Keratinocyte (primary cell): Measurements from ENCODE around the gene GPC3. TPM values are rescaled to one million over a fixed set of nuclear protein-coding genes. Genes with fewer than 3 reads are reported as not detected.

ENCODE experiments used
- DNase-seq: peaks from one replicate; pipeline ENCODE4 v3.0.0-alpha.2; 2011; ENCODE audit warnings: low read depth, missing footprints, low spot score
- FAIRE-seq: peaks from 2 replicates; lab custom pipeline; 2011; peaks lifted over from hg19 to GRCh38; lab: Jason Lieb, UNC
- H2AFZ ChIP-seq: 2 replicates; pipeline ENCODE4 v1.6.0; 2012; ENCODE audit warnings: low read length, control low read depth, inconsistent platforms; ENCODE audit not compliant: control insufficient read depth
- H3K27ac ChIP-seq: 2 replicates; pipeline ENCODE4 v1.5.1; 2011; ENCODE audit warnings: low read length; ENCODE audit not compliant: control insufficient read depth, insufficient read depth
- H3K27me3 ChIP-seq: 3 replicates; pipeline ENCODE4 v1.6.0; 2011; ENCODE audit warnings: low read length; ENCODE audit not compliant: control insufficient read depth, insufficient read depth; ENCODE audit errors: extremely low read depth
- H3K36me3 ChIP-seq, 2 experiments: 2 replicates in 1 of 2; 3 replicates in 1 of 2; pipeline ENCODE4 v1.5.1; 2011; ENCODE audit warnings: low read length in 2 of 2, mild to moderate bottlenecking in 1 of 2; ENCODE audit not compliant: control insufficient read depth in 2 of 2, insufficient read depth in 2 of 2; ENCODE audit errors: extremely low read depth in 1 of 2
- H3K4me1 ChIP-seq: 3 replicates; pipeline ENCODE4 v1.5.1; 2011; ENCODE audit warnings: low read length; ENCODE audit not compliant: control insufficient read depth, insufficient read depth; ENCODE audit errors: extremely low read depth
- H3K4me2 ChIP-seq: 3 replicates; pipeline ENCODE4 v1.6.0; 2011; ENCODE audit warnings: low read depth, low read length; ENCODE audit not compliant: control insufficient read depth, insufficient read depth; ENCODE audit errors: extremely low read depth
- H3K4me3 ChIP-seq, 3 experiments: fragments of 200-600 bp in 1 of 3; sonication (generic) in 1 of 3; 2 replicates in 2 of 3; 3 replicates in 1 of 3; pipeline ENCODE4 v1.5.1; 2011 to 2016; ENCODE audit warnings: low read length in 3 of 3, mild to moderate bottlenecking in 3 of 3, control low read depth in 2 of 3, inconsistent platforms in 1 of 3, low read depth in 1 of 3, mixed read lengths in 1 of 3, mixed run types in 1 of 3, moderate library complexity in 1 of 3; ENCODE audit not compliant: control insufficient read depth in 2 of 3, insufficient read depth in 2 of 3; ENCODE audit errors: extremely low read depth in 1 of 3
- H3K79me2 ChIP-seq: 2 replicates; pipeline ENCODE4 v1.6.0; 2012; ENCODE audit warnings: low read length; ENCODE audit not compliant: control insufficient read depth, insufficient read depth
- H3K9ac ChIP-seq: 3 replicates; pipeline ENCODE4 v1.6.0; 2011; ENCODE audit warnings: low read length; ENCODE audit not compliant: control insufficient read depth, insufficient read depth; ENCODE audit errors: extremely low read depth
- H3K9me1 ChIP-seq: 3 replicates; pipeline ENCODE4 v1.6.0; 2011; ENCODE audit warnings: low read length; ENCODE audit not compliant: control insufficient read depth, insufficient read depth; ENCODE audit errors: extremely low read depth
- H3K9me3 ChIP-seq: 2 replicates; pipeline ENCODE4 v1.5.1; 2012; ENCODE audit warnings: low read depth, low read length; ENCODE audit not compliant: control insufficient read depth
- H4K20me1 ChIP-seq: 3 replicates; pipeline ENCODE4 v1.6.0; 2011; ENCODE audit warnings: low read length; ENCODE audit not compliant: control insufficient read depth, insufficient read depth; ENCODE audit errors: extremely low read depth
- CTCF ChIP-seq, 3 experiments: IDR thresholded peaks in 1 of 3; conservative IDR thresholded peaks in 1 of 3; optimal IDR thresholded peaks in 1 of 3; 2 replicates in 2 of 3; 3 replicates in 1 of 3; pipeline versions ENCODE3 to v1.5.1; 2011; ENCODE audit warnings: low read length in 3 of 3, mild to moderate bottlenecking in 3 of 3, moderate library complexity in 2 of 3, control low read depth in 1 of 3, inconsistent platforms in 1 of 3; ENCODE audit not compliant: insufficient read depth in 2 of 3; ENCODE audit errors: extremely low read depth in 1 of 3
- EZH2 ChIP-seq: IDR thresholded peaks from one replicate; pipeline ENCODE4 v1.6.1; 2012; ENCODE audit warnings: inconsistent platforms, mild to moderate bottlenecking, low read length, moderate library complexity
- dilution Hi-C: fragments of 300-500 bp; cut with MboI; formaldehyde crosslinking; loops from one replicate; pipeline ENCODE4 v1.7.0; 2020; ENCODE audit warnings: low sequenced_read_pairs; ENCODE audit not compliant: extremely low pct_ligation_motif_present
- polyA plus RNA-seq, 5 experiments: library from polyadenylated mRNA; depleted of rRNA in 3 of 5; stranded (reverse) in 3 of 5; stranded (forward) in 1 of 5; unstranded in 1 of 5; fragments of >200 nt; gene quantifications; 1 replicate in 1 of 5; 2 replicates in 3 of 5; 3 replicates in 1 of 5; pipeline versions ENCODE4 v1.2.1 to v1.2.3, GENCODE V29; 2011 to 2012; ENCODE audit warnings: missing spikeins in 2 of 5, low read depth in 1 of 5, low replicate concordance in 1 of 5

GPC3 gene
- polyA plus RNA-seq, 1 donor (not counting 4 experiments of a cell fraction or from before 2014, with no cell fraction given): 0.03 TPM

GRCh38 chrX:133658293-133658911 is 327.0 kb downstream of the GPC3 start:
- H3K4me3 ChIP-seq: no peak overlapping the region
- no peak overlapping the region for H3K9ac ChIP-seq
- H2AFZ ChIP-seq: no peak overlapping the region
- H4K20me1 ChIP-seq: no peaks in the 10 kb centered on the region
- H3K9me1 ChIP-seq: no peaks in the 10 kb centered on the region
- H3K4me1 ChIP-seq: no peaks in the 10 kb centered on the region
- DNase-seq: no peak
- H3K27ac ChIP-seq: no peak overlapping the region
- dilution Hi-C loops: no loop called here
- TF ChIP-seq CTCF (optimal IDR thresholded peaks at IDR 0.05 in 1 of 3, IDR thresholded peaks at IDR 0.05 in 1 of 3, conservative IDR thresholded peaks at IDR 0.05 in 1 of 3; ENCODE audit: extremely low read depth in 1 of 3, insufficient read depth in 2 of 3, low read length in 3 of 3) (no peak), EZH2 (no peak)
- H3K27me3 ChIP-seq: no peaks in the 10 kb centered on the region
- no peak overlapping the region for H3K4me2 ChIP-seq
- H3K9me3 ChIP-seq: no peaks in the 10 kb centered on the region
- no peak for FAIRE-seq
- H3K79me2 ChIP-seq: no peaks in the 10 kb centered on the region
- no peaks in the 10 kb centered on the region for H3K36me3 ChIP-seq

GRCh38 chrX:133655275-133656265 is 329.8 kb downstream of the GPC3 start:
- Histone ChIP-seq H4K20me1 (no peaks in the 10 kb centered on the region), H2AFZ (no peak overlapping the region), H3K9me1 (no peaks in the 10 kb centered on the region), H3K9me3 (no peaks in the 10 kb centered on the region), H3K4me1 (no peaks in the 10 kb centered on the region), H3K4me3 (no peak overlapping the region), H3K27ac (no peak overlapping the region), H3K4me2 (no peak overlapping the region), H3K9ac (no peak overlapping the region), H3K36me3 (no peaks in the 10 kb centered on the region), H3K27me3 (no peaks in the 10 kb centered on the region), H3K79me2 (no peaks in the 10 kb centered on the region)
- no peak for DNase-seq
- no peak for FAIRE-seq
- TF ChIP-seq CTCF (optimal IDR thresholded peaks at IDR 0.05 in 1 of 3, IDR thresholded peaks at IDR 0.05 in 1 of 3, conservative IDR thresholded peaks at IDR 0.05 in 1 of 3; ENCODE audit: extremely low read depth in 1 of 3, insufficient read depth in 2 of 3, low read length in 3 of 3): no peak
- no peak for TF ChIP-seq EZH2
- dilution Hi-C loops: no loop called here
